Hepatocyte (in vitro differentiated cells): ENCODE data around the gene GZF1. TPM values are rescaled to one million over a fixed set of nuclear protein-coding genes. Genes with fewer than 3 reads are reported as not detected.

Experiments used
- DNase-seq: peaks from one replicate; pipeline ENCODE4 v3.0.0-alpha.2; 2016; ENCODE audit warnings: low spot score
- H2AFZ ChIP-seq: fragments of 200-600 bp; sonication (generic); 2 replicates; pipeline ENCODE4 v1.6.0; 2016; ENCODE audit warnings: antibody characterized with exemption, mild to moderate bottlenecking
- H3K27ac ChIP-seq: fragments of 200-600 bp; sonication (generic); 2 replicates; pipeline ENCODE4 v1.5.1; 2016; ENCODE audit warnings: mild to moderate bottlenecking
- H3K27me3 ChIP-seq: fragments of 200-600 bp; sonication (generic); 2 replicates; pipeline ENCODE4 v1.6.1; 2016
- H3K36me3 ChIP-seq: fragments of 200-600 bp; sonication (generic); replicated peaks from 2 replicates; pipeline ENCODE4 v1.5.1; 2016; ENCODE audit warnings: low read depth; ENCODE audit not compliant: insufficient read depth
- H3K4me1 ChIP-seq: fragments of 200-600 bp; sonication (generic); 2 replicates; pipeline ENCODE4 v1.5.1; 2016; ENCODE audit warnings: mild to moderate bottlenecking, moderate library complexity; ENCODE audit not compliant: insufficient read depth
- H3K4me2 ChIP-seq: fragments of 200-600 bp; sonication (generic); 2 replicates; pipeline ENCODE4 v1.6.0; 2016
- H3K4me3 ChIP-seq: fragments of 200-600 bp; sonication (generic); 2 replicates; pipeline ENCODE4 v1.5.1; 2016; ENCODE audit warnings: mild to moderate bottlenecking
- H3K79me2 ChIP-seq: fragments of 200-600 bp; sonication (generic); 2 replicates; pipeline ENCODE4 v1.6.0; 2017; ENCODE audit warnings: mild to moderate bottlenecking
- H3K9me2 ChIP-seq: fragments of 200-600 bp; sonication (generic); replicated peaks from 2 replicates; pipeline ENCODE4 v1.6.0; 2017; ENCODE audit warnings: mild to moderate bottlenecking; ENCODE audit not compliant: insufficient read depth
- H3K9me3 ChIP-seq: fragments of 200-600 bp; sonication (generic); 2 replicates; pipeline ENCODE4 v1.5.1; 2016; ENCODE audit warnings: low read depth, mild to moderate bottlenecking
- H4K20me1 ChIP-seq: fragments of 200-600 bp; sonication (generic); 2 replicates; pipeline ENCODE4 v1.6.0; 2016; ENCODE audit warnings: mild to moderate bottlenecking; ENCODE audit not compliant: insufficient read depth, poor library complexity, severe bottlenecking
- EZH2 ChIP-seq: fragments of 200-600 bp; sonication (generic); IDR thresholded peaks from 2 replicates; pipeline ENCODE4 v1.6.1; 2016; ENCODE audit warnings: antibody characterized with exemption, mild to moderate bottlenecking, borderline replicate concordance
- EZH2phosphoT487 ChIP-seq: fragments of 200-600 bp; sonication (generic); IDR thresholded peaks from one replicate; pipeline ENCODE4 v1.6.1; 2018; ENCODE audit warnings: antibody characterized with exemption, mild to moderate bottlenecking, low read depth, moderate library complexity; ENCODE audit not compliant: unreplicated experiment, severe bottlenecking
- WGBS: methylation state at CpG from one replicate; pipeline ENCODE4 v1.1.6; 2016; ENCODE audit warnings: low lambda C conversion rate; ENCODE audit errors: missing lambda C conversion rate; 5-methylcytosine and 5-hydroxymethylcytosine counted together
- polyA plus RNA-seq: library from polyadenylated mRNA; unstranded; fragments of >200 nt; fragmentation: Nextera tagmentation; extraction: Ambion mirVana; gene quantifications from 2 replicates; pipeline ENCODE4 v1.2.1, GENCODE V29; 2016
- total RNA-seq: library from RNA; depleted of rRNA; stranded (reverse); fragments of >200 nt; gene quantifications from 2 replicates; pipeline ENCODE4 v1.2.3, GENCODE V29; 2014
- TF ChIP-seq, protein P1 (sequence below): fragments of 200-600 bp; sonication (generic); IDR thresholded peaks from 2 replicates; pipeline ENCODE4 v1.5.1; 2016; ENCODE audit warnings: antibody characterized with exemption, mild to moderate bottlenecking; ENCODE audit not compliant: poor library complexity

The GZF1 gene
- total and polyA plus RNA-seq, 2 experiments from 2014 or later = 8.8 to 17.8 TPM

- Histone ChIP-seq H3K9me2 (no peaks in the 10 kb centered on the region), H3K27ac (no peak overlapping the region), H4K20me1 (peaks cover 18% of the 10 kb centered on the region), H3K27me3 (no peaks in the 10 kb centered on the region), H3K4me2 (no peak overlapping the region), H2AFZ (no peak overlapping the region), H3K9me3 (no peaks in the 10 kb centered on the region), H3K79me2 (peaks cover 25% of the 10 kb centered on the region), H3K4me3 (no peak overlapping the region), H3K4me1 (no peaks in the 10 kb centered on the region), H3K36me3 (no peaks in the 10 kb centered on the region)
- 92% methylated on average over 4 of the region's 4 CpGs for WGBS
- no peak for DNase-seq
- TF ChIP-seq EZH2phosphoT487 (no peak), EZH2 (no peak)
- TF ChIP-seq, protein P1, sequence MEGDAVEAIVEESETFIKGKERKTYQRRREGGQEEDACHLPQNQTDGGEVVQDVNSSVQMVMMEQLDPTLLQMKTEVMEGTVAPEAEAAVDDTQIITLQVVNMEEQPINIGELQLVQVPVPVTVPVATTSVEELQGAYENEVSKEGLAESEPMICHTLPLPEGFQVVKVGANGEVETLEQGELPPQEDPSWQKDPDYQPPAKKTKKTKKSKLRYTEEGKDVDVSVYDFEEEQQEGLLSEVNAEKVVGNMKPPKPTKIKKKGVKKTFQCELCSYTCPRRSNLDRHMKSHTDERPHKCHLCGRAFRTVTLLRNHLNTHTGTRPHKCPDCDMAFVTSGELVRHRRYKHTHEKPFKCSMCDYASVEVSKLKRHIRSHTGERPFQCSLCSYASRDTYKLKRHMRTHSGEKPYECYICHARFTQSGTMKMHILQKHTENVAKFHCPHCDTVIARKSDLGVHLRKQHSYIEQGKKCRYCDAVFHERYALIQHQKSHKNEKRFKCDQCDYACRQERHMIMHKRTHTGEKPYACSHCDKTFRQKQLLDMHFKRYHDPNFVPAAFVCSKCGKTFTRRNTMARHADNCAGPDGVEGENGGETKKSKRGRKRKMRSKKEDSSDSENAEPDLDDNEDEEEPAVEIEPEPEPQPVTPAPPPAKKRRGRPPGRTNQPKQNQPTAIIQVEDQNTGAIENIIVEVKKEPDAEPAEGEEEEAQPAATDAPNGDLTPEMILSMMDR = no peak
Observed at GRCh38 chr20:23371496-23371895, 9.5 kb downstream of the GZF1 start.

GRCh38 chr20:23374441-23374840 is 12.5 kb downstream of the GZF1 start:
- no peak for TF ChIP-seq EZH2phosphoT487
- TF ChIP-seq, protein P1 = no peak
- no peak for TF ChIP-seq EZH2
- H3K36me3 ChIP-seq = no peaks in the 10 kb centered on the region
- H3K27ac ChIP-seq = no peak overlapping the region
- no peaks in the 10 kb centered on the region for H3K79me2 ChIP-seq
- H3K9me3 ChIP-seq = no peaks in the 10 kb centered on the region
- no peak overlapping the region for H3K4me2 ChIP-seq
- H3K4me3 ChIP-seq = no peak overlapping the region
- H3K4me1 ChIP-seq = no peaks in the 10 kb centered on the region
- 96% methylated on average over 5 of the region's 5 CpGs for WGBS
- H3K9me2 ChIP-seq = no peaks in the 10 kb centered on the region
- DNase-seq = no peak
- no peaks in the 10 kb centered on the region for H3K27me3 ChIP-seq
- no peak overlapping the region for H2AFZ ChIP-seq
- no peaks in the 10 kb centered on the region for H4K20me1 ChIP-seq

- Histone ChIP-seq H3K9me3 (no peaks in the 10 kb centered on the region), H3K4me3 (no peak overlapping the region), H3K4me2 (no peak overlapping the region), H3K9me2 (no peaks in the 10 kb centered on the region), H3K27me3 (no peaks in the 10 kb centered on the region), H4K20me1 (no peaks in the 10 kb centered on the region), H3K36me3 (no peaks in the 10 kb centered on the region), H2AFZ (no peak overlapping the region), H3K4me1 (no peaks in the 10 kb centered on the region), H3K79me2 (no peaks in the 10 kb centered on the region), H3K27ac (no peak overlapping the region)
- TF ChIP-seq, protein P1 = no peak
- TF ChIP-seq EZH2 (no peak), EZH2phosphoT487 (no peak)
- DNase-seq = no peak
- WGBS = 97% methylated on average over 5 of the region's 5 CpGs
Observed at GRCh38 chr20:23375827-23376226, 13.8 kb downstream of the GZF1 start.

DNA sequence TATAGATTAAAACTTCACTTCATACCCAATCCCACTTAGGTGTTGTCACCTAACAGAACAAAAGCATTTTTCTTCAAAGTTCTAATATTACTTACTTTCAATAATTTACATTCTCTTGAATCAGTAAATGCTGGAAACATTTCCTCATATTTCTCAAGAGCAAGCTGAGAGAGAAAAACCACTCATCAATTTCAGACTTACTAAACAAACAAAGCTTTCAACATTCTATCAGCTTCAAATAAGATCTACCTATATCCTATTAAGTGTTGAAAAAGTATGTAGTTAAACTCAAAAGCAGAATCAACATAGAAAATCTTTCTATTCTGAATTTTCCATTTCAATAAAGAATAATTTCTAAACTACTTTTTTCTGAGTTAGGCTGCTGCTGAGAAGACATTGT is 17.8 kb downstream of the GZF1 start:
- no peaks in the 10 kb centered on the region for H3K36me3 ChIP-seq
- H3K79me2 ChIP-seq = peaks cover 4% of the 10 kb centered on the region
- H2AFZ ChIP-seq = no peak overlapping the region
- H3K4me1 ChIP-seq = no peaks in the 10 kb centered on the region
- TF ChIP-seq EZH2phosphoT487 (no peak), EZH2 (no peak)
- TF ChIP-seq, protein P1 = no peak
- no peaks in the 10 kb centered on the region for H4K20me1 ChIP-seq
- H3K9me2 ChIP-seq = no peaks in the 10 kb centered on the region
- no peaks in the 10 kb centered on the region for H3K27me3 ChIP-seq
- no peaks in the 10 kb centered on the region for H3K9me3 ChIP-seq
- DNase-seq = no peak
- no peak overlapping the region for H3K4me3 ChIP-seq
- H3K4me2 ChIP-seq = no peak overlapping the region
- no peak overlapping the region for H3K27ac ChIP-seq
